GM18517 (cell line): ENCODE data around the gene PRSS38.

Source experiments
- ATAC-seq: cut with Tn5 transposase; IDR thresholded peaks from one replicate; pipeline ENCODE4 v1.9.1; 2021; ENCODE audit warnings: mild to moderate bottlenecking, moderate library complexity; ENCODE audit not compliant: unreplicated experiment

PRSS38 gene

DNA sequence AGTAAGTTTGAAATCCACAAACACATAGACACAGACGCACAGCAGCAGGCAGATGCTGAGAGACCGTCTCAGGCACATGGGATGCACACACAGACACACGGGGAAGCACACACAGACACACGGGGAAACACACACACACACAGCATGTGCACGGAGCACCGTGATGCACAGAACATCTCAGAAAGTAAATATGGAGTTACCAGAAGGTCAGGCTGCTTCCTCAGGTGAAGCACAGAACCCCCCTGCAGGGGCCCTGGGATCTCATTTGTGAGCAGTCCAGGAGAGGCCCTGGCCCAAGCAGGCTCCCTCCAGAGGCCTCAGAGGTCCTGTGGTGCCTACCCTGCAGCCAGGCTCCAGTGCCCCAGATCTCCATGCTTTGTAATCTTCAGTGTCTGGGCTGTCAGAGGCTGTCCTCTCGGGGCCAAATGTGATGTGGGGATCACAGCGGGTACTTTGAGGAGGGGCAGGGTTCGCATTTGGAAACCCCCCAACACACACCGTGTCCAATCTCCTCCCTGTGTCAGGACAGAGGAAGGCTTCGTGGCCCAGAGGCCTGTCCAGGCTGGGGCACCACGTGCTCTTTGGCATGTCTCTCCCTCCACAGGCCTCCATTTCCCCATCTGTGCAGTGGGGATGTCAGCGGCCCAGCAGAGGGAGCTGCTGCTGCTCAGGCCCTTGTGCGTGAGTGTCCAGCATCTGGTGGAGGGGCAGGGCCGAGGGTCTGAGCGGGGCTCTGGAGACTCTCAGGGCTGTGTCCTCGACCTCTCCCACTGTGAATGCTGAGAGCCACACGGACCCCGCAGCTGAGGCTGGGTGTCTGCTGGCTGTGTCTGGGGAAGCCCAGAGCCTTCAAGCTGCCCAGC lies 23.0 kb upstream of the PRSS38 start:
- no peak for ATAC-seq

DNA sequence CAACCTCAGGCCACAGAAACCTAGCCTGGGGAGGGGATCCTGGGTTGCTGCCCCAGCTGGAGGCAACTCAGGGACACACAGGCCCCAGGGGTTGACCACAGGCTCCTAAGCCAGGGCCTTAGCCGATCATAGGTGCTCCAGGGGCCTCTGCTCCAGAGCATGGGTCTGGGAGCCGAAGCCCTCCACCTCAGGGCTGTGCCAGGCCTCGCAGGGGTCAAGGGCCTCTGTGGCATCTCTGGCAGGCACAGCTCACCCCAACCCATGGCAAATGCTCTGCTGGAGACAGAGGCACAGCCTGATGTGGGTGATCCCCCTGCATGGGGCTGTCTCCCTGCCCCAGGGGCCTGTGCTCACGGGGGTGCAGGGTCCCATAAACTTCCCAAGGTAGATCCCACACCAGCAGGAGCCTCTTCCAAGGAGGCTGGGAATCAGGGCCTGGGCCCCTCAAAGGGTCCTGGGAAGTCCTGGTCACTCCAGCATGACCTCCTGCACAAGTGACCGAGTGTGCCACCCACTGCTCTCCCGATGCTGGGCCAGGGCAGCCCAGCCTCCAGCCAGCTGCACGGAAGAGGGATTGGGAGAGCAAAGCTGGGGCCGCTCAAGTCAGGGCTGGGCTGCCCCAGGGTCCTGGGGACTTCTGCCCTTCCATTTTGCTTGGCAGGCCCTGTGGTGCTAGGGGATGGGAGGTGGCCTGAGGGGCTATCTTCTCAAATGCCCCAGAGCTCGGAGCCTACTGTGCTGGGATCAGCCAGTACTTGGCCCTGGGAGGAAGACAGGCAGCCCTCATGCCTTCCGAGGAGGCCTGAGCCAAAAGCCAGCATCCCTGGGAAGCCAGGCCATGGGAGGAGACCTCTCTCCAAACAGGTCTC lies 22.2 kb upstream of the PRSS38 start:
- ATAC-seq: no peak

DNA sequence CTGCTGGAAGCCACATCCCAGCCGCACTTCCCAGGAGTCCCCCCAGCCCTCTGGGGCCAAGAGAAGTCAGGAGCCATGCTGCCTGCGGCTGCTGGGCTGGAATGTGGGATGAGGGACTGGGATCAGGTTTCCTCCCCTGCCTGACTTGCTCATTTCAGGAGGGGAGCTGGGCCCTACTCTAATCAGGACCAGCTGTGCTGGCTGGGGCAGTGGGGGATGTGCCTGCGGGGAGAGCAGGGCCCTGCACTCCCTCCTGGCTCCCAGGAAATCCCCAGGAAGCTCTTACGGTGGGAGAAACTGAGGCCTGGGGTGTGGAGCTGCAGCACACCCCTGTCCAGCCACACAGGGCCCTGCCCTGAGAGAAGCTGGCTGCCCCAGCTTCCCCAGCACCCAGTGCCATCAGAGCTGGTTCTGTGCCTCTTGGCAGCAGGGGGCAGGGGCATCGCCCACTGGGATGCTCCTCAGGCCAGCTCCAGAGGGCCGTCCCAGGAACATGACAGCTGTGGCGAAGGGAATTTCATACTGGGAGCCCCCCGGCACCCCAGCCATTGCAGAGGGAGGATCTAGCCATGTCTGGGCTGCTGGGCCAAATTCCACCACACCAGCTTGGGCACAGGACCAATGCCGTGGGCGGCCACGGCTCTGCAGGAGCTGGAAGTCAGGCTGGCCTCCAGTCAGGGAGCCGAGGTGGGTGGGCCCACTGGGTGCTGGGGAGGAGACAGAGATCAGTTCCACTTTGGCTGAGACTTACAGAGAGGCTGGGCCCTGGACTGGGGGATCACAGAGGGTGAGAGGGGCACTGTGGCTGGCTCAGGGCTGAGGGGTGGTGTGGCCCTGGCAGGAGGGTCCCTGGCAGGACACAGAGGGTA lies 21.3 kb upstream of the PRSS38 start:
- ATAC-seq: no peak

DNA sequence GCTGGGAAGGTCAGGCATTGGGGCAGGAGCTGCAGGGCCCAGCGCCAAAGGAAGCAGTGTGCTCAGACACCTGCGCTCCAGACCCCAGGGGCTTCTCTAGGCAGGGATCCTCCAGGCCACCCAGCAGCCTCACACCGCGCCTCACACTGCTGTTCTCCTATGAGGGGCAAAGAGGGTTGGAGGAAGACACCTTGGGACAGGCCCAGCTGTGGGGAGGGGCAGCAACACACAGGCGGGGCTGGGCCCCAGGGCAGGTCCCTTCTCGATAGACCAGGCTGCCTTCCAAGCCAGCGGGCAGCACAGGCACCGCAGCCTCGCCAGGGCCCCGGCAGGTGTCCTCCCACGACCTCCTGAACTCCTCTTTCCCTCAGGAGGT lies 20.7 kb upstream of the PRSS38 start:
- no peak for ATAC-seq

DNA sequence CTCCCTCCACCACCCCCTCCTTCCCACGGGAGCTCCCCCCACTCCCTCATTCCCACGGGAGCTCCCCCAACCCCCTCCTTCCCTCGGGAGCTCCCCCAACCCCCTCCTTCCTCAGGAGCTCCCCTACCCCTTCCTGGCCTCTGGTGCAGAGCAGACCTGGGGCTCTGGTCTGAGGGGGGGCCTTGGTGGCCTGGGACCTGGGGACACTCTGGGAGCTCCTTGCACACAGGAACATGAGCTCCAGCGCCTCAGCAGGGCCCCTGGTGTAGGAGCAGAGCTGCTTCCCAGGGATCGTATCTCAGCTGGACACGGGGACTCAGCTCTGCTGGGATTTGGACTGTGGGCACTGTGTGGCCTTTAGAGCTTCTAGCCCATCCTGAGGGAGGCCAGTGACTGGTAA lies 19.7 kb upstream of the PRSS38 start:
- no peak for ATAC-seq

DNA sequence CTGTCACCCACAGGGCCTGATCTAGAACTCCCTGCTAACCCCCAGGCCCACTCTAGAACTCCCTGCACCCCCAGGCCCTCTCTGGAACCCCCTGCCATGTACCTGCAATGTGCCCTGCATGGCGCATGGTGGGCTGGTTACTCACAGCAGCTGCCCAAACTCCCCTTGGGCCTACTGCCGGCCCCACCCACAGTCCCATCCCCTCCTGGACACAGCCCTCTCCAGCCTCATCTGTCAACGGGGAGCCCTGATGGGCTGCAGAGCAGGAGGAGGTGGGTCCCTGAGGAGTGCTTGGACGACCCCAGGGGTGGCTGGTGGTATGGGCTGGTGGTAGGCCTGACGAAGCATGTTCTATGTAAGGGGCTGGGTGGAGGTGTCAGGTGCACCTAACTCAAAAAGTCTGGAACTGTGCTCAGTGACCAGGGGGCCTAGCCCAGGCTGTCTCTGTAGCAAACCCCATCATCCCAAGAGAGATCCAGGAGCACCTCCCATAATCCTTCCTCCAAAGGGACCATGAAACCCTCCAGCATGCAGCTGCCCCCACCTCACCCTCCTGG lies 19.0 kb upstream of the PRSS38 start:
- ATAC-seq: no peak

DNA sequence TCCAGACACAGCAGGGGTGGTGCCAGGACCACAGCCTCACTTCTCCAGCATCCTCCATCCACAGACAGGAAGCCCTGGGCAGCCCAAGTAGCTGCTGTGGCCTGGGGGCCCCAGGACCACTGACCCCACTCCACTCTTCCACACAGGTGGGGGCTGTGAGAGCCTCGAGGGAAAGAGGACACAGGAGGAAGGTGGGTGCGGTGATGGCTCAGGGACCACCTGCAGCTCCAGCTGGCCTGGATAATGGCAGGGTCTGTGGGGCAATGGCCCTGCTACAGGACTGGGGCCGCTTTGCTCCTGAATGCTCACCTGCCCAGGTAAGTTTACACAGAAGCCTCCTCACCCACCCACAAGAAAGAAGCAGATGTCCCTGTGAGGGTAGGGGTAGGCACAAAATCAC lies 18.3 kb upstream of the PRSS38 start:
- no peak for ATAC-seq

DNA sequence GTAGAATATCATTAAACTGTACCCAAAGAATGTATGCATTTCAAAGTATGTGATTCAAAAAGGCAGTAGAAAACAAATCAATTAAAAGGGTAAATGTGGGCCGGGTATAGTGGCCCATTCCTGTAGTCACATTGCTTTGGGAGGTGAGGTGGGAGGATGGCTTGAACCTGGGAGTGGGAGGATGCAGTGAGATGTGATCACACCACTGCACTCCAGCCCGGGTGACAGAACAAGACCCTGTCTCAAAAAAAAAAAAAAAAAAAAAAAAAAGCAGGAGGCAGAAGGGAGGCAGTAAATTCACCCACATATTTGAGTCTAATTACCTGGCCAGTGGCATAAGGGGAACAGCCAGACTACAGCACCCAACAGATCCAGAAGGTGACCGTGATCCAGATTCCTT lies 17.9 kb upstream of the PRSS38 start:
- no peak for ATAC-seq

DNA sequence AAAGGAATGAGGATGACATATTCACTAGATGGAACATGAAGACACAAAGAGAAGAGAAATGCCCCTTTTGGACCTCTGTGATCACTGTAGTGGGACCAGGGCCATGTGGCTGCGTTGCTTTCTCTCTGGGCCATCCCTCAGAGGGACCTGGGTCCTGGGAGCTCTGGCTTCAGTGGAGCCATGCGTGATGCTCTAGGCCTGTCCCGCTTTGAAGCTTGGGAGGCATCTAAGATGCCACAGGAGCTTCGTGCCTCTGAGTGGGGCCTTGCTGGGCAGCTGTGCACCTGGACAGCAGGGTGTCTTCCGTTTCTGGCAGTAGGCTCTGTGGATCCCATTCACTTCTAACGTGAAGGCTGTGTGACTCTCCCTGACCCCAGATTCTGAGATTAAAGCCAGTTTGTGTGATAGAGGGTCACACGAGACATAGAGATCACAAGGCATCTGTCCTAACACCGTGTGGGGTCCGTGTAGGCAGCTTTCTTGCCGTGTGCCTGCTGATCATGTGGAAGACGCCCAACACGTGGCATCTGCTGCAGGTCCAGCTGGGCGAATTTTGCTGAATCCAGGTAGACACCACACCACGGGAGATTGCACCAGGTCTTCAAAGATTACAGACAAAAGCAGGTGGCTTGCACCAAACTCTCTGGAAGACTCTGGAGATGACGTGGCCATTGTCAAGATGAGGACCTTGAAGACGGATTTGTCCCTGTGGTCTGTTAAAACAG lies 17.2 kb upstream of the PRSS38 start:
- ATAC-seq: no peak

DNA sequence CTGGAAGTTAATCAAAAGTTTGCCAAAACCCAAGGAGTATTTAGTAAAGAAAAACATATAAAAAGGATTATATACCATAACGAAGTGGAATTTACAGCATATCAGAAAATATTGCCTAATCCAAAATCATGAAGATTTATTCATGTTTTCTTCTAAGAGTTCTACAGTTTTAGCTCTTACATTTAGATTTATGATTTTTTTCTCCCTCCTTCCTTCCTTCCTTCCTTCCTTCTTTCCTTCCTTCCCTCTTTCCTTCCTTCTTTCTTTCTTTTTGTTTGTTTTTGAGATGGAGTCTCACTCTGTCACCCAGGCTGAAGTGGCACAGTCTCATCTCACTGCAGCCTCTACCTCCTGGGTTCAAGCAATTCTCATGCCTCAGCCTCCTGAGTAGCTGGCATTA lies 15.7 kb upstream of the PRSS38 start:
- no peak for ATAC-seq

DNA sequence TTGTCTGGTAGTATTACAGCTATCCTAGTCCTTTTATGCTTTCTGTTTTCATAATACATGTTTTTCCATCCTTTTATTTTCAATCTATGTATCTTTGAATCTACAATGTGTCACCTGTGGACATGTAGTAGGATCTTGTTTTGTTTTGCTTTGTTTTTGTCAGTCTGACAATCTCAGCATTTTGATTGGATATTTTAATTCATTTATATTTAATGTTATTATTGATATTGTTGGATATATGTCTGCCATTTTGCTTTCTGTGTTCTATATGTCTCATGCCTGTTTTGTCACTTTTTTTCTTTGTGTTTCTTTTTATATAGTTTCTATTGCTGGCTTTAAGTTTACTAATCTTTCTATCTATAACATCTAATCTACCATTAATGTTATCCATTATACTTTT lies 11.5 kb upstream of the PRSS38 start:
- ATAC-seq: no peak

DNA sequence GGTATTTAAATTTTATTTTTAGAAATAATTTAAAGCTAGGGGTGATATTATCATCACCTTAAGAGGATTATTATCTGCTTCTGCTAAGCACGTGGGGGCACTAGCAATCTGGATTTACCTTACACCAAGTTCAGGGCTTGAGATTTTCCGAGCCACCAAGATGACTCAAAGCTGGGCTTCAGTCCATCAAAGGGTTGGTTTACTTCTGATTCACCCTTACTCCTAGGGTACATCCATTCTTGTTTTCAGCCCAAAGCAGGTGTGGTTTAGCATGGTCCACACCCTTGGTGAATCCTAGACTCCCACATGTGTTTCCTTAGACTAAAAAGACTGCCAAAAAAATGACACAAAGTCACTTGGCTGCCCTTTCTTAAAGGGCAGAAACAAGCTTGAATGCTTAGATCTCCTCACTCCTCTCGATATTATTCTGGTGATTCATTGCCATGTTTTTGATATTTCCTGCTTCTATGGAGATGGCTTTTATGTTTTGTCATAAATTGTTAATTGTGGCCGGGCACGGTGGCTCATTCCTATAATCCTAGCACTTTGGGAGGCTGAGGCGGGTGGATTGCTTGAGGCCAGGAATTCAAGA lies 9.8 kb upstream of the PRSS38 start:
- ATAC-seq: no peak

DNA sequence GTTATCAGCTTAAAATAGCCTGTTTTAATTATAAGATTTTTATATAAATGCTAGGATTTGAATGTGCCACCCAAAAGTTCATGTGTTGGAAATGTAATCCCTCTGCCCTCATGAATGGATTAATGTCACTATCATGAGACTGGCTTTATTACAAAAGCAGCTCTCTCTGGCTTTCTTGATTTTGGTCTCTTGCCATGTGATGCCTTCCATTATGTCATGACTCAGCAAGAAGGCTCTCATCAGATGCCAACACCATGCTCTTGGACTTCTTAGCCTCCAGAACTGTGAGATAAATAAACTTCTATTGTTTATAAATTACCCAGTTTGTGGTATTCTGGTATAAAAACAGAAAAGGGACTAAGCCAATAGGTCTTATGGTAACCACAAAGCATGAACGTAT lies 6.9 kb upstream of the PRSS38 start:
- no peak for ATAC-seq

DNA sequence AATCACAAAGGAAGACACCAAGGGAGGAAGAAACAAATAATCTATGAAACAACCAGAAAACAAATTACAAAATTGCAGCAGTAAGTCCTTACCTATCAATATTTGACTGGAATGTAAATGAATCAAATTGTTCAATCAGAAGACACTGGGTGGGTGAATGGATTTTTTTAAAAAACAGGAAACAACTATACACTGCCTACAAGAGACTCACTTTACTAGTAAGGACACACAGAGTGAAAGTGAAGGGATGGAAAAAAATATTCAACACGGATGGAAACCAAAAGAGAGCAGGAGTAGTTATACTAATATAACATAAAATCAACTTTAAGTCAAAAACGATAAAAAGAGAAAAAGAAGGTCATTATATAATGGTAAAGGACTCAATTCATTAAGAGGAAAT lies 6.4 kb upstream of the PRSS38 start:
- no peak for ATAC-seq

DNA sequence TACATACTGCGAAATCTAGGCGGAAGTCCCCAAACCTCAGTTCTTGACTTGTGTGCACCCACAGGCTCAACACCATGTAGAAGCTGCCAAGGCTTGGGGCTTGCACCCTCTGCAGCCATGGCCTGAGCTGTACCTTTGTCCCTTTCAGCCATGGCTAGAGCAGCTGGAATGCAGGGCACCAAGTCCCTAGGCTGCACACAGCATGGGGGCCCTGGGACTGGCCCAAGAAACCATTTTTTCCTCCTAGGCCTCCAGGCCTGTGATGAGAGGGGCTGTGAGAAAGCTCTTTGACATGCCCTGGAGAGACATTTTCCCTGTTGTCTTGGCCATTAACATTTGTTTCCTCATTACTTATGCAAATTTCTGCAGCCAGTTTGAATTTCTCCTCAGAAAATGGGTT lies 1.5 kb upstream of the PRSS38 start:
- no peak for ATAC-seq

DNA sequence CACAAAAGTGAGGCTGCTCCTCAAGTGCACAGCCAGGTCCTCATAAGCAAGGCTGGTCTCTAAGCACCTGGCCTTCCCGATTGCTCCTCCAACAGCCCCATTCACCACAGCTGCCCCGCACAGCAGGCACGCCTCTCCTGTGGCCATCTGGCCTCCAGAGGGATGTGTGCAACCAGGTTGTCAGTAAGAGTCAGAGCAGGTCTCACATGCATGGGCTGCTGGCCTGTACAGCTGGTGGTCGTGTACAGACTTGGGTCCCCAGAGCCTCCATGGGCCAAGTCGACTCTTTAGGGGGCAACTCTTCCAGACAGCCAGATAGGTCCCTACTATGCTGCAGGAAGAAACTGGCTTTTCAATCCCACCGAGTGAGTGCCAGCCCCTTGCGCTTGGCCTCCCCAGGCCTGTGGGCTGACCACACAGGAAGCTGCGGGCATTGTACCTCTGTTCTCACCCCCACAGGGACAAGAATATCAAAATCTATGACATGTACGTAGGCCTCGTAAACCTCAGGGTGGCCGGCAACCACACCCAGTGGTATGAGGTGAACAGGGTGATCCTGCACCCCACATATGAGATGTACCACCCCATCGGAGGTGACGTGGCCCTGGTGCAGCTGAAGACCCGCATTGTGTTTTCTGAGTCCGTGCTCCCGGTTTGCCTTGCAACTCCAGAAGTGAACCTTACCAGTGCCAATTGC lies 1.4 kb downstream of the PRSS38 start:
- ATAC-seq: no peak

DNA sequence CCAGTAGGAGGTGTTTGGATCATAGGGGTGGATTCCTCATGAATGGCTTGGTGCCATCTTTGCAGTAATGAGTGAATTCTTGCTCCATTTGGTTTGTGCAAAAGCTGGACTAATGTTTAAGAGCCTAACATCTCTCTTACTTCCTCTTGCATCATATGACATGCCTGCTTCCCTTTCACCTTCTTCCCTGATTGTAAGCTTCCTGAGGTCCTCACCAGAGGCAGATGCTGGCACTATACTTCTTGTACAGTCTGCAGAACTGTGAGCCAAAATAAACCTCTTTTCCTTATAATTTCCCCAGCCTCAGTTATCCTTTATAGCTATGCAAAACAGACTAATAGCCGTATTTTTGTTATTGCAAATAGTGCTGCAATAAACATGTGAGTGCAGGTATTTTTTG lies 8.1 kb downstream of the PRSS38 start:
- no peak for ATAC-seq

DNA sequence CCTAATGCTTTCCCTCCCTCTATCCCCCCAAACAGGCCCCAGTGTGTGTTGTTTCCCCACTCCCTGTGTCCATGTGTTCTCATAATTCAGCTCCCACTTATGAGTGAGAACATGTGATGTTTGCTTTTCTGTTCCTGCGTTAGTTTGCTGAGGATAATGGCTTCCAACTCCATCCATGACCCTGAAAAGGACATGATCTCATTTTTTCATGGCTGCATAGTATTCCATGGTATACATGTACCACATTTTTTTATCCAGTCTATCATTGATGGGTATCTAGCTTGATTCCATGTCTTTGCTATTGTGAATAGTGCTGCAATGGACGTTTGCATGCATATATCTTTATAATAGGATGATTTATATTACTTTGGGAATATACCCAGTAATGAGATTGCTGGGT lies 8.7 kb downstream of the PRSS38 start:
- no peak for ATAC-seq

DNA sequence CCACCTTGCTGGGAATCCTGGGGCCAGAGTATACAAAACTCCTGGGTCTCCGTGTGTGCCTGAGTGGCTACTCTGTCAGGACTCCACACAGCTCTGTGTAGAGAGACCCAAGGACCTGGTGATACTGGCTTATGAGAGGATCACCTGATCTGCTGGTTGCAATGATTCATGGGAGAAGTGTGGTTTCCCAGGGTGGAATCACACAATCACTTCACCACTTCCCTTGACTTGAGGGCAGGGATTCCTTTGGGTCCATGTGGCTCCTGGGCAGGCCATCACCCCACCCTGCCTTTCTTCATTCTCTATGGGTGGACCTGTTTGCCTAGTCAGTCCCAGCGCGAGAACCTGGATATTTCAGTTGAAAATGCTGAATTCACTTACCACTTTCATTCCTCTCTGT lies 13.3 kb downstream of the PRSS38 start:
- ATAC-seq: no peak
